ENCODE results near the gene JAK1.

Gene JAK1

GRCh38 chr1:64966158-64966971, at the start of gene JAK1:
JAK1 (minus strand) TSS chr1:64966549; CDS start chr1:64886264, 80,285 bp downstream.
- DNase-seq (ENCODE audit: low spot score) = peak; percentile 98
- no peak for TF ChIP-seq CTCF (IDR thresholded peaks at IDR 0.05; ENCODE audit: extremely low read depth, missing control alignments)

GRCh38 chr1:65014321-65014720, 48.0 kb upstream of the JAK1 start:
- DNase-seq (ENCODE audit: low spot score) = no peak
- TF ChIP-seq CTCF (IDR thresholded peaks at IDR 0.05; ENCODE audit: extremely low read depth, missing control alignments) = no peak

- no peak for TF ChIP-seq CTCF (IDR thresholded peaks at IDR 0.05; ENCODE audit: extremely low read depth, missing control alignments)
- no peak for DNase-seq (ENCODE audit: low spot score)
These were observed 45.6 kb upstream of the JAK1 start for GRCh38 chr1:65011983-65012382.

GRCh38 chr1:65009724-65010420, 43.5 kb upstream of the JAK1 start:
- no peak for TF ChIP-seq CTCF (IDR thresholded peaks at IDR 0.05; ENCODE audit: extremely low read depth, missing control alignments)
- DNase-seq (ENCODE audit: low spot score) = no peak

GRCh38 chr1:65009176-65009575, 42.8 kb upstream of the JAK1 start:
- no peak for TF ChIP-seq CTCF (IDR thresholded peaks at IDR 0.05; ENCODE audit: extremely low read depth, missing control alignments)

GRCh38 chr1:65006806-65007205, 40.5 kb upstream of the JAK1 start:
- DNase-seq (ENCODE audit: low spot score) = no peak
- TF ChIP-seq CTCF (IDR thresholded peaks at IDR 0.05; ENCODE audit: extremely low read depth, missing control alignments) = no peak

More at GRCh38 chr1:65009176-65009575, 42.8 kb upstream of the JAK1 start:
- DNase-seq (ENCODE audit: low spot score) = no peak

- TF ChIP-seq CTCF (IDR thresholded peaks at IDR 0.05; ENCODE audit: extremely low read depth, missing control alignments) = no peak
These were observed 36.9 kb upstream of the JAK1 start for GRCh38 chr1:65003316-65003664.

More at GRCh38 chr1:65003316-65003664, 36.9 kb upstream of the JAK1 start:
- DNase-seq (ENCODE audit: low spot score) = peak; percentile 27
